NCI-H2029 (cell line): Measurements from ENCODE around the gene NDNF.

Source experiments
- DNase-seq: peaks from one replicate; lab custom pipeline; 2025; lab: John Stamatoyannopoulos, UW

Gene NDNF

GRCh38 chr4:121070696-121071639, 1.4 kb downstream of the NDNF start:
- DNase-seq: no peak

GRCh38 chr4:121070274-121070673, 2.1 kb downstream of the NDNF start:
- no peak for DNase-seq

- DNase-seq: no peak
Observed at GRCh38 chr4:121069430-121069829, 2.9 kb downstream of the NDNF start.

DNA sequence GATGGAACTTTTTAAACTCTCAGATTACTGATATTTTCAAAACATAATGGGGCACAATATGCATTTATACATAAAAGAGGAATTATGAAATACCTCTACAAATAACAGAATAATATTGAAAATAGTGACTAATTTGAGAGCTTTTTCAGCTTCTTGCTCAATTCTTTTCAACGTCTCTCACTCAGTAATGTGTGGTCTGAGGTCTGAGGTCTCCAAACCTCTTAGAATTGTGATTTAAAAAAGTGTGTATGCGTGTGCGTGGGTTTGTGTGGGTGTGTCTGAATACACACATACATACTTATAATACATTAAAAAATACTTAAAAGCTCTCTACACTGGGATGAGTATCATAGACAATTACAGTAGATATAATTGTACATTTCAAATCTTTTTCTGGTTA, 7.9 kb downstream of the NDNF start:
- DNase-seq: no peak

DNA sequence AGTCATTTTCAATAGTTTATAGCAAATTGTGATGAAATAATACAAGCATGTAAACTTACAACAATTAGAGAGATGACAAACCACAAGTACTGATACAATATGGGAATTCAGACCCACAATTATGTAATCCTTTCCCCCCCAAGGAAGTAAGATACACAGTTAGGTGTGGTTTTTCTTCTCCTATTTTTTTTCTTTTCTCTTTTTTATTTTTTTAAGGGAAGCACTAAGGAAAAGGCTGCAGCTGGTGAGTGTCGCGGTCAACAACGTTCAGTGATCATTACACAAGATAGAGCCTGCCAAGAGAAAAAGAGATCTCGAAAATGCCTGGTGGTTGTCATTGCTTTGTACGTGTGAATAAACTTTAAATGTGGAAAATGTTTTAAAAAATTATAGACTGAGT, 9.8 kb downstream of the NDNF start:
- DNase-seq: no peak

GRCh38 chr4:121061861-121062260, 10.5 kb downstream of the NDNF start:
- DNase-seq: no peak

DNA sequence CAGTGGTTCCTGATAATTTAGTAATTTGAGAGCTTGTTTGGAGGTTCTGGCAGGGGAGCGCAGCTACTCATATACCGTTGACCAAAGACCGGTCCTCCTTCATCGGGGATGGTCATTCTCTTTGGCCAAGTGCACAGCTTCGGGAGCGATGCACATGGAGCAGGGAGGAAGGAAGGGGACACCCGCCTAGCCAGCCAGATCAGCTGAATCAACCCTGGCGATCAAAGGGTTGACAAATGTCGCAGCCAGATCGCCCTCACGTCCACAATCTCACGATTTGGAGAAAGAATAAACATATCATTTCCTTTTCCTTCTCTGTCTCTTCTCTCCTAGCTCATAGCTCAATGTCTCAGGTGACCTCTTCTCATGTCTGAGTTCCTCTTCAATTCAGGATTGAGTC, 11.1 kb downstream of the NDNF start:
- DNase-seq: no peak

DNA sequence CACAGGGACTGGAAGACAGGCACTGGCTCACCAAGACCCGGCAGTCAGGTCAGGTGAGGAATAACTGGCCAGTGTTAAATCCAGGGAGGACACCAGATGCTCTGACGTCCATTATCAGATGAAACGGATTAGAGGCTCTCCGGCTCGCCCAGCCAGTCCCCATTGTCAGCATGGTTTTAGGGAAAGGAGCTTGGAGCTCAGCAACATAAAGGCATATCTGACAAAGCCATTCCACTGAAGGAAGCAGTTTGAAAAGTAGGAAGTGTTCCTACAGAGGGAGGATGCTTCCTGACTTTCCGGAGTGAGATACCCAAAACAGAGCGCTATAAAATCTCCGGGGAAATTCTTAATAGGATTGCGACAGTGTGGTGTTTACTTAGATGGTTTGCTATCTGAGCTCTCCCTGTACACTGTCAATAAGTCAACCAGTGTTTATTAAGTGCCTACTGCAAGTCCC, 14.8 kb downstream of the NDNF start:
- no peak for DNase-seq

DNA sequence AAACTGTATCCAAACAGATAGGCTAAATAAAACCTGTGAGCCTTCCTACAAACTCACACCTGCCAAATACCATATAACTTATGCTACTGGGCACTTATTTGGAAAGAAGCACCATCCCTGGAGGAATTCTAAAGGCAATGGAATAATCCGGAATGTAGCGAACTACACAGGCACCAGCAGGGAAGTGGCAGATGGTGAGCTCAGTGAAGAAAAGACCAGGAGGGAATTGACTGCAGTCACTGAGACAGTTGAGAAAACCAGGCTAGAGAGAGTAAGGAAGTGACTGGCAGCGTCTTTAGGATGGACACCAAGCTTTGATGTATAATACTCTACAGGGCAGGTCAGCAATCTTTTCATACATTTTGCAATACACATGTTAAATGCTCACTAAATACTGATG, 16.3 kb downstream of the NDNF start:
- no peak for DNase-seq

- no peak for DNase-seq
Observed at GRCh38 chr4:121054373-121054772, 18.0 kb downstream of the NDNF start.

- DNase-seq: no peak
Observed at GRCh38 chr4:121053601-121054143, 18.7 kb downstream of the NDNF start.

GRCh38 chr4:121050300-121050699, 22.0 kb downstream of the NDNF start:
- no peak for DNase-seq

- no peak for DNase-seq
Observed at GRCh38 chr4:121049072-121049599, 23.2 kb downstream of the NDNF start.

DNA sequence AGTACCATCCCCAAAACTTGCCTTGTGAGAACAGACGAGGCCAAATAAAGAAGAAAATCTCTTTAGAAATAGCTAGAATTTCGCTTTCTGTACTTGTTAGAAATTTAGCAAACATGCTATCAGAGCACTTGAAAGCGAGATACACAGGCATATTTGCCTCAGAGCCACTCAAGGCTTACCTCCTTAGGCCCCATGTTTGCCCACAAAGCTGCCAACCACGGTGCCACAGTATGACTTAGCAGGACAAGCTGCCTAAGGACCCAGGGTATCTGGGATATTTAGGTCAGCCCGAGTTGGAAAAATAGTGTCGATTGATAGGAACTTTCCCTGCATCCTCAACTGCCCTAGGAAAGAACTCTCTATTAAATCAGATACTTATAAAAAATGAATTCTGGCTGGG, 24.2 kb downstream of the NDNF start:
- DNase-seq: no peak

DNA sequence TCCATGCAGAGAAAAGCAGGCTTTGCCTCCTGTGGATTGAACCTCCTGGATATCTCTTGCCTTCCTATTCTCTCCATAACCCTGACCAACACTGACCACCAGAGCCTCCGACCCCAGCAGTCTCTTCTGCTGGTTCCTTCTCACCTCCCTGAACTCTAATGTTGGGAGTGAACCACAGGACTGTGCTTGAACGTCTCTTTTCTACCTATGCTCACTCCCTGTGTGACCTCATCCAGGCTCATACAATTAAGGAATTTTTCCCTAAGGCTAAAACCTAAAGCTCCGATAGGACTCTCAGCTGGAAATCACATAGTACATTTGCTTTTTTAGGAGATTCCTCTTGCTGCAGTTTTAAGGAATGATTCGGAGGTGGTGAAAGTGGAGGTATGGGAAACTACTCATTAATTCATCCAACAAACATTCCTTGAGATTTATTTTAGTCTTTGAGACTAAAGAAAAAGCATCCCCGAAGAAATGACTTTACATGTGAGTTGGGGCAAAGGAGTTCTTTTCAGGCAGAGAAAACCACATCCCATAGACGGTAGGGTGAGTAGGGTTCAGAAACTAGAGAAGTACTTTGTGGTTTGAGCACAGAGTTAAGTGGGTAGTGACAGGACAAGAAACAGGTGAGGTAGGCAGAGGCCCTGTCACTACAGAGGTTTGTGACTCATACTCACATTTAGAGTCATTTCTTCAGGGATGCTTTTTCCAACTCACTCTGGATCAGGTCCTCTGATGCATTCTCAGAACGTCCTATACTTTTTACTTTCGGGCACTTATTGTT, 30.8 kb downstream of the NDNF start:
- no peak for DNase-seq

- no peak for DNase-seq
Observed at GRCh38 chr4:121034017-121034416, 38.3 kb downstream of the NDNF start.

DNA sequence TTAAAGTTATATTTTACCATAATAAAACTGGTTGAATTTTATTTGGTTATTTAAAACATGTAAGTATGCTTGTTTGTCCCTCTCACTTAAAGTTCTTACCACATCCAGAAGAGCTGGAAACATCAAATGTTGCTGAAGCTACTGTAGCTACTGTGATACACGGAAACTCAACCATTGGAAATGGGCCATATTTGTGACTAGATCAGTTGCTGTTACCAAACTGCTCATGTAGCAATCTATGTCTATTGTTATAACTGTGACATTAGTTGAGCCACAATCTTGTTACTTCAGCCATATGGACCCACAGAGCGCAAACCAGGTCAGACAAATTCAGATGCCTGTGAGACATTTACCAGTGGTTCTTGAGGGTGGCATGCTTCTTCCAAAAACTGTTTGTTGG, 41.6 kb downstream of the NDNF start:
- DNase-seq: no peak

- no peak for DNase-seq
Observed at GRCh38 chr4:121030131-121030530, 42.2 kb downstream of the NDNF start.

GRCh38 chr4:121026034-121026433, 46.3 kb downstream of the NDNF start:
- DNase-seq: no peak

DNA sequence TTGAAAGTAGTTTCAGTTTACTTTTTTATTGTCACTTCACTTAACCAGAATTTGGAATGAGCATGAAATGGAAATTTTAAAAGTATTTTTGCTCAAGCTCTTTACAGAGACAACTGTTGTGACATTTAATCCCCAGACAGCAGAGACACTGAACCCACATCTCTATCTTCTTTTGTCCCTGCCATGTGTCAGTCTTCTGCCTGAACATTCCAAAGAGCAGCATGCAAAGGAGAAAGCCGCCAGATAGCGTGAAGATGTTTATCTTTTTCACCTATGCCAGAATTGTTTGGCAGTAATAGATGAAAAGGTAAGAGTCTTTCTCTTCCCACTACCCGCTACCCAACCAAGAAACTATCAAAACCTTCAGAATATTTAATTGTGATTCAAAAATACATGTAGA, 46.8 kb downstream of the NDNF start:
- DNase-seq: no peak

GRCh38 chr4:121018543-121018942, 53.8 kb downstream of the NDNF start:
- no peak for DNase-seq

DNA sequence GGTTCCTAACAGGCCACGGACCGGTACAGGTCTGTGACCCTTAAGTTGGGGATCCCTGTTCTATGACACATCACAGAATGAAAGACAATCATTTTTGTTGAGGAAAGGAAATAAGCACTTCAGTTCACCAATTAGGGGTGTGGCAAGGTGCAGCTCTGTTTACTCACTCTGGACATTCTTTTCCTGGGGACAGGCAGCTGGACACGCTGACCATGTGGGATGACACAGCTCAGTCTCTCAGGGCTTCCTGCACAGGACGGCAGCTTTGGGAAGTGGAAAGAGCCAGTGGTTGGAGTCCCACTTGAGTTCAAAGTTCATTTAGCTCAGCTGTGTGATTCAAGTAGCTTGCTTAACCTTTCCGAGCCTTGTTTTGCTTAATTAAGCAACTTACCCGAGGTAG, 55.7 kb downstream of the NDNF start:
- no peak for DNase-seq

DNA sequence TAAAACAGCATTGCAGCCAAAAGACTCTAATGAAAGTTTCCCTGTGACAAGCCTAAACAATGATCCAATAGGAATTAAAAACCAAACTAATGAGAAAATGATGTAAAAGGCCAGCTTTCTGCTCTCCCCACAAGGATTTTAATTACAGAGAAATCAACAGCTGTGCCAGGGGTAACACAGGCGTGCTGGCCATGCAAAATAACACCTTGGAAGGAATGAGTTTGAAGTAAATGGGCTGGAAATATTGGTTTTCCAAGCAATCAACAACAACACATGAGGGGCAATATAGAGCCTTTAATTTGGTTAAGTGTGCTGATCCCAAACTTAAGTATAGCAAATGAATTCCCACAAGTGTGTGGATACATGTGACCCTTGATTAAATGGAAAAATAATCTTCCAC, 56.9 kb downstream of the NDNF start:
- no peak for DNase-seq
